Measurements from ENCODE around the gene C10orf67.

GRCh38 chr10:23344241-23344841, at the start of gene C10orf67:
- no peak for TF ChIP-seq RAD21 (IDR thresholded peaks at IDR 0.05; ENCODE audit: low read depth)
- no peak for TF ChIP-seq NFIC (IDR thresholded peaks at IDR 0.05)
- no peak for TF ChIP-seq EP300 (IDR thresholded peaks at IDR 0.05; ENCODE audit: borderline replicate concordance)
- no peak for TF ChIP-seq TAF1 (IDR thresholded peaks at IDR 0.05; ENCODE audit: low read depth)
- TF ChIP-seq, protein P1, sequence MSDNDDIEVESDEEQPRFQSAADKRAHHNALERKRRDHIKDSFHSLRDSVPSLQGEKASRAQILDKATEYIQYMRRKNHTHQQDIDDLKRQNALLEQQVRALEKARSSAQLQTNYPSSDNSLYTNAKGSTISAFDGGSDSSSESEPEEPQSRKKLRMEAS (IDR thresholded peaks at IDR 0.05), result no peak
- TF ChIP-seq CREB1 (IDR thresholded peaks at IDR 0.05; ENCODE audit: low read depth), result no peak
- no peak for TF ChIP-seq YY1 (IDR thresholded peaks at IDR 0.05; ENCODE audit: low read depth)
- TF ChIP-seq REST (IDR thresholded peaks at IDR 0.05; ENCODE audit: low read depth), result no peak
- TF ChIP-seq FOXM1 (IDR thresholded peaks at IDR 0.05; ENCODE audit: borderline replicate concordance, low read depth), result no peak

Measured in Ishikawa (cell line).